OCI-LY7 (cell line): ENCODE measurements around the gene AMELY. TPM values are rescaled to one million over a fixed set of nuclear protein-coding genes. Genes with fewer than 3 reads are reported as not detected.
"Not testable (repeated sequence)": the region's sequence is repeated elsewhere in the genome, so short reads cannot be mapped to it uniquely, and the experiment has no call there.

Source experiments
- BruUV-seq: library from RNA; stranded (reverse); fragments of 400-500 nt; replicated peaks from 2 replicates; lab custom pipeline; 2021; lab: Mats Ljungman, UMichigan
- CTCF ChIA-PET: fragments of 300-600 bp; sonication (Branson Sonifier 250); formaldehyde crosslinking; loops from one replicate; lab custom pipeline; 2022; ENCODE audit warnings: antibody characterized with exemption; ENCODE audit not compliant: unreplicated experiment; lab: Charles Lee
- POLR2A ChIA-PET: fragments of 300-600 bp; sonication (Branson Sonifier 250); formaldehyde crosslinking; loops from one replicate; lab custom pipeline; 2022; ENCODE audit warnings: antibody characterized with exemption; lab: Charles Lee
- DNase-seq: peaks from one replicate; pipeline ENCODE4 v3.0.0-alpha.2; 2015; ENCODE audit warnings: low spot score
- H2AFZ ChIP-seq: fragments of 200-600 bp; sonication (generic), shearing (Covaris generic); 2 replicates; pipeline ENCODE4 v1.6.1; 2014; ENCODE audit warnings: mild to moderate bottlenecking, antibody characterized with exemption, low read length, moderate library complexity
- H3K27ac ChIP-seq: fragments of 200-600 bp; sonication (generic); 2 replicates; pipeline ENCODE4 v1.5.1; 2014; ENCODE audit warnings: mixed run types, low read depth, mild to moderate bottlenecking, moderate library complexity, low read length, inconsistent platforms; ENCODE audit not compliant: poor library complexity, severe bottlenecking
- H3K36me3 ChIP-seq: fragments of 200-600 bp; sonication (generic); 2 replicates; pipeline ENCODE4 v1.6.1; 2014; ENCODE audit warnings: mild to moderate bottlenecking, antibody characterized with exemption, low read length, moderate library complexity, mixed read lengths; ENCODE audit not compliant: insufficient read depth
- H3K4me1 ChIP-seq: fragments of 200-600 bp; sonication (generic); 2 replicates; pipeline ENCODE4 v1.5.1; 2014; ENCODE audit warnings: mild to moderate bottlenecking, low read length; ENCODE audit not compliant: insufficient read depth, poor library complexity, severe bottlenecking
- H3K4me2 ChIP-seq: fragments of 200-600 bp; sonication (generic); 2 replicates; pipeline ENCODE4 v1.6.1; 2014; ENCODE audit warnings: mild to moderate bottlenecking, low read length
- H3K4me3 ChIP-seq: fragments of 200-600 bp; sonication (generic); 2 replicates; pipeline ENCODE4 v1.5.1; 2014; ENCODE audit warnings: mild to moderate bottlenecking, low read depth, low read length; ENCODE audit not compliant: poor library complexity, severe bottlenecking
- H3K79me2 ChIP-seq: fragments of 200-600 bp; sonication (generic); 2 replicates; pipeline ENCODE4 v1.6.1; 2016; ENCODE audit warnings: low read depth, mild to moderate bottlenecking, low read length, moderate library complexity, mixed read lengths; ENCODE audit not compliant: insufficient read depth
- H3K9me2 ChIP-seq: fragments of 200-600 bp; sonication (generic); 2 replicates; pipeline ENCODE4 v1.6.1; 2016; ENCODE audit warnings: mild to moderate bottlenecking, low read length, mixed read lengths; ENCODE audit not compliant: insufficient read depth
- H3K9me3 ChIP-seq: fragments of 200-600 bp; sonication (generic); 2 replicates; pipeline ENCODE4 v1.6.1; 2014; ENCODE audit warnings: mild to moderate bottlenecking, mixed run types, low read length, mixed read lengths
- H4K20me1 ChIP-seq: fragments of 200-600 bp; sonication (generic); 2 replicates; pipeline ENCODE4 v1.6.1; 2014; ENCODE audit warnings: mild to moderate bottlenecking, antibody characterized with exemption, low read length, moderate library complexity, mixed read lengths; ENCODE audit not compliant: insufficient read depth
- EZH2phosphoT487 ChIP-seq: fragments of 200-600 bp; sonication (generic); IDR thresholded peaks from 2 replicates; pipeline ENCODE4 v1.6.1; 2018; ENCODE audit warnings: low read depth, borderline replicate concordance, mild to moderate bottlenecking, mixed run types, antibody characterized with exemption, low read length, moderate library complexity, mixed read lengths
- intact Hi-C: fragments of 100-400 bp; cut with micrococcal nuclease; formaldehyde crosslinking; loops from one replicate; pipeline ENCODE4 v1.10.0; 2022; ENCODE audit not compliant: unreplicated experiment
- total RNA-seq, 2 experiments: library from RNA; depleted of rRNA in 1 of 2; stranded (reverse); fragments of >200 nt in 1 of 2; shearing (Covaris generic) in 1 of 2; gene quantifications; 2 replicates each; pipeline ENCODE4 v1.2.3, GENCODE V29; 2014 to 2022
- TF ChIP-seq, protein P1 (sequence below): fragments of 200-600 bp; sonication (generic); conservative IDR thresholded peaks from 2 replicates; pipeline ENCODE4 v1.5.1; 2014; ENCODE audit warnings: mild to moderate bottlenecking, antibody characterized with exemption, low read length, moderate library complexity, mixed read lengths

AMELY gene
- total RNA-seq, 2 experiments from 2014 or later: not detected

DNA sequence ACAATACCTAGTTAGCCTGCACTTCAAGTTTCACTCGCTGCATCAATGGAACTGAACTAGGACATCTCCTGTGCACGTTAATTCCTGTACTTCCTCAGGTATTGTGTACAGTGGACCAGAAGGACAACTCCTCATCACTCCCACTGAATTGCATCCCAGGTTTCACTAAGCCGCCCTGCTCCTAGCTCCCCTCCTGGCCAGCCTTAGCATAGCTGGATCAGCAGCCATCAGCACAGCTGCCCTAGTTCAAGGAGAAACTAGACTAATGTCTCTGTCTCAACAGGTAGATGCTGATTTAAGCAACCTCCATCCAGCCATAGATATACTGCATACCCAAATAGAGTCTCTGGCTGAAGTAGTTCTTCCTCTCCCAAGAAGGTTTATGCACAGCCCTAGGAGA, 17.1 kb downstream of the AMELY start:
- H3K36me3 ChIP-seq: no peaks in the 10 kb centered on the region
- H3K79me2 ChIP-seq: no peaks in the 10 kb centered on the region
- DNase-seq: no peak
- no peak overlapping the region for H2AFZ ChIP-seq
- no peak overlapping the region for H3K4me2 ChIP-seq
- CTCF ChIA-PET: no interaction called here
- POLR2A ChIA-PET: interaction anchor here (1.2 kb wide), 1 partner anchor 19 kb away, joined by 3 read pairs; no protein-coding TSS in a partner anchor
- H3K4me1 ChIP-seq: no peaks in the 10 kb centered on the region
- no peaks in the 10 kb centered on the region for H4K20me1 ChIP-seq
- no peak overlapping the region for H3K4me3 ChIP-seq
- H3K27ac ChIP-seq: no peak overlapping the region
- intact Hi-C loops: no loop called here
- TF ChIP-seq EZH2phosphoT487: no peak
- TF ChIP-seq, protein P1, sequence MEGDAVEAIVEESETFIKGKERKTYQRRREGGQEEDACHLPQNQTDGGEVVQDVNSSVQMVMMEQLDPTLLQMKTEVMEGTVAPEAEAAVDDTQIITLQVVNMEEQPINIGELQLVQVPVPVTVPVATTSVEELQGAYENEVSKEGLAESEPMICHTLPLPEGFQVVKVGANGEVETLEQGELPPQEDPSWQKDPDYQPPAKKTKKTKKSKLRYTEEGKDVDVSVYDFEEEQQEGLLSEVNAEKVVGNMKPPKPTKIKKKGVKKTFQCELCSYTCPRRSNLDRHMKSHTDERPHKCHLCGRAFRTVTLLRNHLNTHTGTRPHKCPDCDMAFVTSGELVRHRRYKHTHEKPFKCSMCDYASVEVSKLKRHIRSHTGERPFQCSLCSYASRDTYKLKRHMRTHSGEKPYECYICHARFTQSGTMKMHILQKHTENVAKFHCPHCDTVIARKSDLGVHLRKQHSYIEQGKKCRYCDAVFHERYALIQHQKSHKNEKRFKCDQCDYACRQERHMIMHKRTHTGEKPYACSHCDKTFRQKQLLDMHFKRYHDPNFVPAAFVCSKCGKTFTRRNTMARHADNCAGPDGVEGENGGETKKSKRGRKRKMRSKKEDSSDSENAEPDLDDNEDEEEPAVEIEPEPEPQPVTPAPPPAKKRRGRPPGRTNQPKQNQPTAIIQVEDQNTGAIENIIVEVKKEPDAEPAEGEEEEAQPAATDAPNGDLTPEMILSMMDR: no peak
- no TSS peak for BruUV-seq
- no peaks in the 10 kb centered on the region for H3K9me3 ChIP-seq
- no peaks in the 10 kb centered on the region for H3K9me2 ChIP-seq

DNA sequence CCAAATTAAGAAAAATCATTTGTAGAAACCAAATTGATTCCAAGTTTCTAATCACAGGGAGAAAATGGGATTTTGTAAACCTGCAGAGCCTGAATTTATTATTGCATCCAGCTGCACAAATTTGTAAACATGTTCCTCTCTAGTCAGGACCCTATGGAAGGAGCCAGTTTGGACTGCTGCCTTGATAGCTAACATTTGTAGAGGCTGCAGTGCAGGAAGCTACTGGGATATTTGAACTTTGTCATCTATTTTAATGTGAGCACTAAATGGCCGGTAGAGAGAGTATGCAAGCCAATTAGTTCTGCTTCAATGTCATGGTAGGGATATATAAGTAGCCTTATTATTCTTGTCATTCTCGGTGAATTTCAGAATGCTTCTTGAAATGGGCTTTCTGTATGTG, 62.2 kb downstream of the AMELY start:
- Histone ChIP-seq H4K20me1 (no peaks in the 10 kb centered on the region), H3K4me3 (no peak overlapping the region), H3K9me3 (no peaks in the 10 kb centered on the region), H3K36me3 (no peaks in the 10 kb centered on the region), H3K27ac (no peak overlapping the region), H3K9me2 (no peaks in the 10 kb centered on the region), H3K4me1 (peaks cover 12% of the 10 kb centered on the region), H3K79me2 (no peaks in the 10 kb centered on the region), H2AFZ (no peak overlapping the region), H3K4me2 (no peak overlapping the region)
- CTCF ChIA-PET: no interaction called here
- TF ChIP-seq EZH2phosphoT487: no peak
- TF ChIP-seq, protein P1: no peak
- intact Hi-C loops: no loop called here
- no TSS peak for BruUV-seq
- POLR2A ChIA-PET: no interaction called here
- no peak for DNase-seq

DNA sequence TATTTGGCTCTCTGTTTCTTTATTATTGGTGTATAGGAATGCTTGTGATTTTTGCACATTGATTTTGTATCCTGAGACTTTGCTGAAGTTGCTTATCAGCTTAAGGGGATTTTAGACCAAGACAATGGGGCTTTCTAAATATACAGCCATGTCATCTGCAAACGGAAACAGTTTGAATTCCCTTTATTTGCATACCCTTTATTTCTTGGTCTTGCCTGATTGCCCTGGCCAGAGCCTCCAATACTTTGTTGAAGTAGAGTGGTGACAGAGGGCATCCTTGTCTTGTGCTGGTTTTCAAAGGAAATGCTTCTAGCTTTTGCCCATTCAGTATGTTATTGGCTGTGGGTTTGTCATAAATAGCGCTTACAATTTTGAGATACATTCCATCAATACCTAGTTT, 68.9 kb downstream of the AMELY start:
- intact Hi-C loops, H3K9me3 ChIP-seq, CTCF ChIA-PET, H3K36me3 ChIP-seq, H4K20me1 ChIP-seq, BruUV-seq, H3K79me2 ChIP-seq, H3K9me2 ChIP-seq: not testable (repeated sequence)
- H3K27ac ChIP-seq: peak overlapping the region; percentile 68
- POLR2A ChIA-PET: interaction anchor here (0.6 to 1.2 kb wide), 2 partner anchors 13 to 67 kb away, joined by 3 read pairs; partner anchors contain the start of gene TBL1Y
- H3K4me2 ChIP-seq: peak overlapping the region; percentile 64
- peaks cover 40% of the 10 kb centered on the region for H3K4me1 ChIP-seq
- peak overlapping the region; percentile 36; the same call in 1 of the 2 replicates for H2AFZ ChIP-seq
- H3K4me3 ChIP-seq: peak overlapping the region; percentile 55
- peak; percentile 62 for DNase-seq

Other genes starting within 250 kb of the AMELY start
- 13.7 and 16.3 TPM in 2 replicates for gene TBL1Y, start 1.1 kb downstream of the AMELY start, total RNA-seq (2014; rRNA removed; shearing (Covaris generic))
- 18.8 and 20.3 TPM in 2 replicates for gene TBL1Y, start 1.1 kb downstream of the AMELY start, total RNA-seq (2022)